ENCODE results near the gene ZNF334.

ZNF334 gene

GRCh38 chr20:46512943-46513844 lies at the start of gene ZNF334:
Gene ZNF334 (minus strand): TSS chr20:46513559. CDS start chr20:46512102, 1,457 bp downstream.
- DNase-seq (ENCODE audit: low read depth in 2 of 2): peak; percentile 32 to 41

GRCh38 chr20:46562373-46563169 lies 49.2 kb upstream of the ZNF334 start:
- peak; percentile 58 to 71 for DNase-seq (ENCODE audit: low read depth in 2 of 2)

- no peak for DNase-seq (ENCODE audit: low read depth in 2 of 2)
These were observed 48.6 kb upstream of the ZNF334 start for GRCh38 chr20:46562009-46562372.

- no peak for DNase-seq (ENCODE audit: low read depth in 2 of 2)
These were observed 46.5 kb upstream of the ZNF334 start for GRCh38 chr20:46559685-46560440.

- no peak for DNase-seq (ENCODE audit: low read depth in 2 of 2)
These were observed 45.6 kb upstream of the ZNF334 start for GRCh38 chr20:46559001-46559400.

GRCh38 chr20:46558511-46558959 lies 45.2 kb upstream of the ZNF334 start:
- peak; percentile 22 to 61 for DNase-seq (ENCODE audit: low read depth in 2 of 2)

GRCh38 chr20:46557231-46557956 lies 44.0 kb upstream of the ZNF334 start:
- no peak for DNase-seq (ENCODE audit: low read depth in 2 of 2)

- DNase-seq (ENCODE audit: low read depth in 2 of 2): no peak
These were observed 42.1 kb upstream of the ZNF334 start for GRCh38 chr20:46555370-46555956.

- DNase-seq (ENCODE audit: low read depth in 2 of 2): no peak
These were observed 41.5 kb upstream of the ZNF334 start for GRCh38 chr20:46554828-46555227.

GRCh38 chr20:46553926-46554325 lies 40.6 kb upstream of the ZNF334 start:
- DNase-seq (ENCODE audit: low read depth in 2 of 2): no peak

GRCh38 chr20:46552460-46553420 lies 39.4 kb upstream of the ZNF334 start:
- peak in 1 of 2 donors; percentile 42 for DNase-seq (ENCODE audit: low read depth in 2 of 2)

- DNase-seq (ENCODE audit: low read depth in 2 of 2): no peak
These were observed 38.4 kb upstream of the ZNF334 start for GRCh38 chr20:46551522-46552381.

- no peak for DNase-seq (ENCODE audit: low read depth in 2 of 2)
These were observed 37.1 kb upstream of the ZNF334 start, which contains the start of gene OCSTAMP for GRCh38 chr20:46550461-46550860. Gene OCSTAMP (minus strand): TSS chr20:46550654. CDS start chr20:46550560, 94 bp downstream.

GRCh38 chr20:46549188-46549972 lies 36.0 kb upstream of the ZNF334 start:
- DNase-seq (ENCODE audit: low read depth in 2 of 2): no peak

GRCh38 chr20:46548688-46549087 lies 35.3 kb upstream of the ZNF334 start:
- DNase-seq (ENCODE audit: low read depth in 2 of 2): no peak

- DNase-seq (ENCODE audit: low read depth in 2 of 2): no peak
These were observed 34.6 kb upstream of the ZNF334 start for GRCh38 chr20:46547995-46548394.

GRCh38 chr20:46546936-46547335 lies 33.6 kb upstream of the ZNF334 start:
- no peak for DNase-seq (ENCODE audit: low read depth in 2 of 2)

- no peak for DNase-seq (ENCODE audit: low read depth in 2 of 2)
These were observed 32.9 kb upstream of the ZNF334 start for GRCh38 chr20:46546298-46546697.

Data from stimulated activated CD4-positive, alpha-beta T cell treated with anti-CD3 and anti-CD28 coated beads, Interleukin-4, amount 100 ng/mL, for 48 hours (primary cell).